Mucosa of descending colon (tissue), 3 donors: Measurements from ENCODE around the gene ZFAND2A. TPM values are rescaled to one million over a fixed set of nuclear protein-coding genes. Genes with fewer than 3 reads are reported as not detected.
A peak's percentile ranks its signal among the peaks of the same experiment; 100 is the strongest.
"Not testable (repeated sequence)": the region's sequence is repeated elsewhere in the genome, so short reads cannot be mapped to it uniquely, and the experiment has no call there.

Source experiments
- ATAC-seq: fragments of 200-7000 bp; cut with Tn5 transposase; one replicate; pipeline ENCODE4 v1.9.1; 2020; ENCODE audit warnings: mild to moderate bottlenecking, moderate library complexity
- DNase-seq, 3 donors: peaks; one replicate each; pipeline ENCODE4 v3.0.0-alpha.2; 2020
- H3K36me3 ChIP-seq: fragments of 200-600 bp; one replicate; pipeline ENCODE4 v1.8.0; 2021; ENCODE audit warnings: low read depth, mild to moderate bottlenecking
- H3K4me1 ChIP-seq: fragments of 200-600 bp; one replicate; pipeline ENCODE4 v1.8.0; 2021; ENCODE audit warnings: low read depth, mild to moderate bottlenecking
- H3K4me3 ChIP-seq: fragments of 200-600 bp; one replicate; pipeline ENCODE4 v1.8.0; 2021; ENCODE audit warnings: mild to moderate bottlenecking
- H3K9me3 ChIP-seq: fragments of 200-600 bp; one replicate; pipeline ENCODE4 v1.8.0; 2021; ENCODE audit warnings: mild to moderate bottlenecking
- intact Hi-C, 2 donors: fragments of 100-400 bp; cut with DNase I in 1 of 2; cut with micrococcal nuclease in 1 of 2; formaldehyde crosslinking; loops; one replicate each; pipeline versions ENCODE4 v1.11.0 to v1.11.1; 2022; cut with DNase I, micrococcal nuclease
- total RNA-seq, 3 donors: library from RNA; stranded (reverse); fragmentation: NEBNext Ultra II Directional in 2 of 3; extraction: Animal tissue kit (Norgen Biotek cat#: 25700) in 2 of 3; gene quantifications; one replicate each; pipeline versions ENCODE4 v1.2.1 to v1.2.4, GENCODE V29; 2021 to 2023
- TF ChIP-seq, protein P1 (sequence below): fragments of 200-600 bp; IDR thresholded peaks from one replicate; pipeline ENCODE4 v1.8.0; 2022; ENCODE audit warnings: antibody characterized with exemption, mild to moderate bottlenecking
- donor health status: DM: no; HTN: no; CAD: no; lungs with moderate emphysema.
- donor health status: DM: no; HTN: no; CAD: no.
- donor health status: DM: no; HTN: yes; CAD: no.

Gene ZFAND2A
- total RNA-seq, 3 donors from 2014 or later: 39.3 to 49.9 (median 45.3) TPM

DNA sequence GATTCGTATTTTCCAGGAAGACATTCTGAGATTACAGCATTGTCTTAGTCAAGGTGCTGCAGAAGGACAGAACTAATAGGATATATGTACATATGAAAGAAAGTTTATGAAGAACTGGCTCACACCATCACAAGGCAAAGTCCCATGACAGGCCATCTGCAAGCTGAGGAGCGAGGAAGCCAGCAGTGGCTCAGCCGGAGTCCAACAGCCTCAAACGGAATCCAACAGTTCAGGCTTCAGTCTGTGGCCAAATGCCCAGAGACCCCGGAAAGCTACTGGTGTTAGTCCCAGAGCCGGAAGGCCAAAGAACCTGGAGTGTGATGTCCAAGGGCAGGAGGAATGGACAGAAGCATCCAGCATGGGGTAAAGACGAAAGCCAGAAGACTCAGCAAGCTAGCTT lies 4.4 kb upstream of the ZFAND2A start:
- TF ChIP-seq, protein P1, sequence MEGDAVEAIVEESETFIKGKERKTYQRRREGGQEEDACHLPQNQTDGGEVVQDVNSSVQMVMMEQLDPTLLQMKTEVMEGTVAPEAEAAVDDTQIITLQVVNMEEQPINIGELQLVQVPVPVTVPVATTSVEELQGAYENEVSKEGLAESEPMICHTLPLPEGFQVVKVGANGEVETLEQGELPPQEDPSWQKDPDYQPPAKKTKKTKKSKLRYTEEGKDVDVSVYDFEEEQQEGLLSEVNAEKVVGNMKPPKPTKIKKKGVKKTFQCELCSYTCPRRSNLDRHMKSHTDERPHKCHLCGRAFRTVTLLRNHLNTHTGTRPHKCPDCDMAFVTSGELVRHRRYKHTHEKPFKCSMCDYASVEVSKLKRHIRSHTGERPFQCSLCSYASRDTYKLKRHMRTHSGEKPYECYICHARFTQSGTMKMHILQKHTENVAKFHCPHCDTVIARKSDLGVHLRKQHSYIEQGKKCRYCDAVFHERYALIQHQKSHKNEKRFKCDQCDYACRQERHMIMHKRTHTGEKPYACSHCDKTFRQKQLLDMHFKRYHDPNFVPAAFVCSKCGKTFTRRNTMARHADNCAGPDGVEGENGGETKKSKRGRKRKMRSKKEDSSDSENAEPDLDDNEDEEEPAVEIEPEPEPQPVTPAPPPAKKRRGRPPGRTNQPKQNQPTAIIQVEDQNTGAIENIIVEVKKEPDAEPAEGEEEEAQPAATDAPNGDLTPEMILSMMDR: no peak
- Histone ChIP-seq H3K36me3 (no peaks in the 10 kb centered on the region), H3K4me3 (no peak overlapping the region), H3K9me3 (no peaks in the 10 kb centered on the region), H3K4me1 (peaks cover 8% of the 10 kb centered on the region)
- DNase-seq (no peak), ATAC-seq (no peak)
- intact Hi-C loops: no loop called here

GRCh38 chr7:1163121-1163520 lies 3.1 kb upstream of the ZFAND2A start:
- H3K4me3 ChIP-seq: no peak overlapping the region
- H3K9me3 ChIP-seq: no peaks in the 10 kb centered on the region
- DNase-seq (no peak), ATAC-seq (no peak)
- TF ChIP-seq, protein P1: no peak
- peaks cover 16% of the 10 kb centered on the region for H3K4me1 ChIP-seq
- H3K36me3 ChIP-seq: no peaks in the 10 kb centered on the region
- intact Hi-C loops: no loop called here

- Histone ChIP-seq H3K4me3 (peak overlapping the region; percentile 94), H3K9me3 (no peaks in the 10 kb centered on the region), H3K36me3 (no peaks in the 10 kb centered on the region), H3K4me1 (peaks cover 21% of the 10 kb centered on the region)
- intact Hi-C loops: no loop called here
- ATAC-seq (peak; percentile 18), DNase-seq (peak; percentile 40 to 70 (median 67))
- TF ChIP-seq, protein P1: no peak
These were observed 650 bp upstream of the ZFAND2A start for GRCh38 chr7:1160670-1161021.

- DNase-seq, H3K9me3 ChIP-seq, intact Hi-C loops, ATAC-seq: not testable (repeated sequence)
- H3K4me3 ChIP-seq: peak overlapping the region; percentile 34
- peaks cover 11% of the 10 kb centered on the region for H3K36me3 ChIP-seq
- peaks cover 22% of the 10 kb centered on the region for H3K4me1 ChIP-seq
These were observed 765 bp downstream of the ZFAND2A start for GRCh38 chr7:1159231-1159630.

GRCh38 chr7:1158203-1159126 lies 1.5 kb downstream of the ZFAND2A start:
- peaks cover 12% of the 10 kb centered on the region for H3K36me3 ChIP-seq
- peaks cover 22% of the 10 kb centered on the region for H3K4me1 ChIP-seq
- TF ChIP-seq, protein P1: no peak
- DNase-seq (no peak), ATAC-seq (no peak)
- no peaks in the 10 kb centered on the region for H3K9me3 ChIP-seq
- intact Hi-C loops: no loop called here
- H3K4me3 ChIP-seq: peak overlapping the region; percentile 34

DNA sequence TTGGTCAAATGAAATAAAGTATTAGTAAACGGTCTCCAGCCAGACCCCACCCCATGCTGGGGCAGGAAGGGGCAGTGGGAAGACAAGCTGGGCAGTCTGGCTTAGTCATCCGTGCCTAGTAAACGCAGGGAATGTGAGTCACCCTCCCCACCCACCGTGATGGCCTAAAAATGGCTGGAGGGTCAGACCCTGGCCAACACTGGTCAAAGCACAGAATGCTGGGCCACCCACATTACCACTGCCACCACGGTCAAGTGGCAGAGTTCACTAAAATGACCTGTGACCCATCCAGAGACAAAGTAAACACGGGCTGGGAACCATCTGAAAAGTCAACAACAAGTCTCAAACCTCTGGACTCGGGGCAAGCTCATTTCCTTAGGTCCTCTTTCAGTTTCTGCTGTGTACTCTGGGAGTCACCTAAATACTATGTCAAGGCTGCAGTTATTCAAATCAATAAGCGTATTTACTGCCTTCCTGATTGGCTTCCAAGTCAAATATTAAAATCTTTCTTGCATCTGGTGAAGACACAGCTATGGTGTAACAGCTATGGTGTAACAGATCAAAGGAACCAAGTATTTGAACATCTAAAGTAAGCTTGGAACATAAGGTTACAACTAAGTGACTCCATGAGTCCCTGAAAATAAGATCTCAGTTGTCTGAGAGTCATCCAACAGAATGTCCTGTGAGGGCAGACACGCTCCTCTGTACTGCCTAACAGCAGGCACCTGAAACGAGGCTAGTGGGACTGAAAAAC lies 3.0 kb downstream of the ZFAND2A start:
- ATAC-seq (peak; percentile 61), DNase-seq (peak in 2 of 3 donors; percentile 60 to 66)
- TF ChIP-seq, protein P1: no peak
- Histone ChIP-seq H3K4me1 (peaks cover 22% of the 10 kb centered on the region), H3K36me3 (peaks cover 25% of the 10 kb centered on the region), H3K4me3 (no peak overlapping the region), H3K9me3 (no peaks in the 10 kb centered on the region)
- intact Hi-C loops: no loop called here

DNA sequence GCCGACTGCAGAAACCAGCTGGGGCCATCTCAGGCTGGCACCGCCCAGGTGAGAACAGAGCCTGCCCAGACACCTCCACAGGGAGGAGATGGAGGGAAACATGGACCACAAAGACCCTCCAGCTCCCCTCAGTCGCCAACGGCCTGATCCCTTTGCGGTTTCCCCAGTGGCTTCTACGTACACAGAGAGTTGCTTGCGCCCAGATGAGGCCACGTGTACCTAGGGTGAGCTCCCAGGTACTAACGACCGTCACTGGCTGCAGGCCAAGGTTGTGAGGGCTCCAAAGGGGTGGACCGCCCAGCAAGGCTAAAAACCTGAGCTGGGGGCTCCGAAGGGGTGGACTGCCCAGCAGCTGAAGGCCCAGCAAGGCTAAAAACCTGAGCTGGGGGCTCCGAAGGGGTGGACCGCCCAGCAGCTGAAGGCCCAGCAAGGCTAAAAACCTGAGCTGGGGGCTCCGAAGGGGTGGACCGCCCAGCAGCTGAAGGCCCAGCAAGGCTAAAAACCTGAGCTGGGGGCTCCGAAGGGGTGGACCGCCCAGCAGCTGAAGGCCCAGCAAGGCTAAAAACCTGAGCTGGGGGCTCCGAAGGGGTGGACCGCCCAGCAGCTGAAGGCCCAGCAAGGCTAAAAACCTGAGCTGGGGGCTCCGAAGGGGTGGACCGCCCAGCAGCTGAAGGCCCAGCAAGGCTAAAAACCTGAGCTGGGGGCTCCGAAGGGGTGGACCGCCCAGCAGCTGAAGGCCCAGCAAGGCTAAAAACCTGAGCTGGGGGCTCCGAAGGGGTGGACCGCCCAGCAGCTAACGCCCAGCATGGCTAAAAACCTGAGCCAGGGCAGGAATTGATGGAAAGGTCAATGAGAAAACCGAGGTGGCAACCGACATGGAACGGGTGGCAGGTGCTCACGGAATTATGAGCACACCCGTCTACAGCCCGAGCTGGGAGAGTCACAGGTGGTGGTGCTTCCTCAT lies 3.9 kb downstream of the ZFAND2A start:
- intact Hi-C loops, ATAC-seq, H3K4me3 ChIP-seq, H3K9me3 ChIP-seq: not testable (repeated sequence)
- peak in 1 of 3 donors; percentile 49 for DNase-seq
- Histone ChIP-seq H3K4me1 (peaks cover 19% of the 10 kb centered on the region), H3K36me3 (peaks cover 27% of the 10 kb centered on the region)
